Spinal cord (tissue), 10 donors: Measurements from ENCODE around the gene ULK3. TPM values are rescaled to one million over a fixed set of nuclear protein-coding genes. Genes with fewer than 3 reads are reported as not detected.

Experiments
- DNase-seq, 6 donors: peaks; one replicate each; pipeline versions ENCODE4 v3.0.0 to v3.0.0-alpha.2; 2013 to 2015; ENCODE audit warnings: low spot score in 6 of 6, low read depth in 4 of 6
- H3K27ac ChIP-seq: one replicate; pipeline ENCODE4 v1.5.1; 2013; ENCODE audit warnings: low read depth, low read length, control low read depth
- H3K27me3 ChIP-seq: one replicate; pipeline ENCODE4 v1.6.1; 2013; ENCODE audit warnings: low read length; ENCODE audit not compliant: control insufficient read depth, insufficient read depth
- H3K36me3 ChIP-seq: one replicate; pipeline ENCODE4 v1.6.1; 2013; ENCODE audit warnings: low read length; ENCODE audit not compliant: control insufficient read depth, insufficient read depth
- H3K4me1 ChIP-seq: one replicate; pipeline ENCODE4 v1.6.1; 2013; ENCODE audit warnings: low read length; ENCODE audit not compliant: control insufficient read depth, insufficient read depth
- H3K4me3 ChIP-seq: one replicate; pipeline ENCODE4 v1.5.1; 2013; ENCODE audit warnings: low read depth, low read length, control low read depth
- H3K9me3 ChIP-seq: one replicate; pipeline ENCODE4 v1.6.1; 2013; ENCODE audit warnings: low read length; ENCODE audit not compliant: control insufficient read depth, insufficient read depth
- WGBS: methylation state at CpG from one replicate; pipeline ENCODE4 v1.1.5; 2013; ENCODE audit warnings: missing lambda C conversion rate; ENCODE audit not compliant: insufficient coverage; 5-methylcytosine and 5-hydroxymethylcytosine counted together
- polyA plus RNA-seq, 2 donors: library from polyadenylated mRNA; unstranded; fragments of 120-200 nt; gene quantifications; one replicate each; pipeline ENCODE4 v1.2.1, GENCODE V29; 2013; ENCODE audit not compliant: insufficient read length in 2 of 2
- total RNA-seq, 2 donors: library from RNA; depleted of rRNA in 1 of 2; stranded (reverse); fragments of 120-200 nt in 1 of 2; fragments of >200 nt in 1 of 2; gene quantifications; one replicate each; pipeline versions ENCODE4 v1.2.3 to v1.2.4, GENCODE V29; 2013 to 2014
- donor health status: healthy.

ULK3 gene
- total and polyA plus RNA-seq, 4 donors: 35.8 to 88.9 (median 58.4) TPM

- no peaks in the 10 kb centered on the region for H3K4me1 ChIP-seq
- 89% methylated on average over 14 of the region's 18 CpGs for WGBS
- peaks cover 6% of the 10 kb centered on the region for H3K36me3 ChIP-seq
- no peak overlapping the region for H3K27ac ChIP-seq
- no peak for DNase-seq
- H3K9me3 ChIP-seq: no peaks in the 10 kb centered on the region
- no peaks in the 10 kb centered on the region for H3K27me3 ChIP-seq
- no peak overlapping the region for H3K4me3 ChIP-seq
Measured at GRCh38 chr15:74808078-74808839, 34.7 kb downstream of the ULK3 start.

GRCh38 chr15:74807282-74807681 is 35.7 kb downstream of the ULK3 start:
- no peaks in the 10 kb centered on the region for H3K27me3 ChIP-seq
- WGBS: 49% methylated on average over 5 of the region's 5 CpGs
- no peaks in the 10 kb centered on the region for H3K9me3 ChIP-seq
- H3K4me1 ChIP-seq: no peaks in the 10 kb centered on the region
- no peak overlapping the region for H3K27ac ChIP-seq
- no peak for DNase-seq
- no peak overlapping the region for H3K4me3 ChIP-seq
- H3K36me3 ChIP-seq: peaks cover 15% of the 10 kb centered on the region

- no peak for DNase-seq
- no peaks in the 10 kb centered on the region for H3K27me3 ChIP-seq
- H3K36me3 ChIP-seq: peaks cover 39% of the 10 kb centered on the region
- H3K9me3 ChIP-seq: no peaks in the 10 kb centered on the region
- 73% methylated on average over 4 of the region's 6 CpGs for WGBS
- H3K4me3 ChIP-seq: no peak overlapping the region
- H3K27ac ChIP-seq: no peak overlapping the region
- peaks cover 3% of the 10 kb centered on the region for H3K4me1 ChIP-seq
Measured at GRCh38 chr15:74804935-74805334, 38.0 kb downstream of the ULK3 start.

GRCh38 chr15:74802862-74803447 is 40.0 kb downstream of the ULK3 start:
- peaks cover 59% of the 10 kb centered on the region for H3K36me3 ChIP-seq
- H3K4me1 ChIP-seq: peaks cover 7% of the 10 kb centered on the region
- no peaks in the 10 kb centered on the region for H3K9me3 ChIP-seq
- DNase-seq: no peak
- no peak overlapping the region for H3K4me3 ChIP-seq
- H3K27me3 ChIP-seq: no peaks in the 10 kb centered on the region
- WGBS: 87% methylated on average over 22 of the region's 31 CpGs
- H3K27ac ChIP-seq: no peak overlapping the region

- no peak overlapping the region for H3K4me3 ChIP-seq
- WGBS: 96% methylated on average over 18 of the region's 20 CpGs
- no peak overlapping the region for H3K27ac ChIP-seq
- DNase-seq: no peak
- H3K4me1 ChIP-seq: peaks cover 7% of the 10 kb centered on the region
- H3K27me3 ChIP-seq: no peaks in the 10 kb centered on the region
- no peaks in the 10 kb centered on the region for H3K9me3 ChIP-seq
- H3K36me3 ChIP-seq: peaks cover 62% of the 10 kb centered on the region
Measured at GRCh38 chr15:74802290-74802689, 40.7 kb downstream of the ULK3 start.

GRCh38 chr15:74801311-74801997 is 41.5 kb downstream of the ULK3 start:
- WGBS: 94% methylated on average over 18 of the region's 18 CpGs
- Histone ChIP-seq H3K36me3 (peaks cover 63% of the 10 kb centered on the region), H3K27ac (no peak overlapping the region), H3K4me3 (no peak overlapping the region), H3K4me1 (peaks cover 7% of the 10 kb centered on the region), H3K9me3 (no peaks in the 10 kb centered on the region), H3K27me3 (no peaks in the 10 kb centered on the region)
- DNase-seq: no peak

GRCh38 chr15:74800559-74801094 is 42.3 kb downstream of the ULK3 start:
- H3K36me3 ChIP-seq: peaks cover 67% of the 10 kb centered on the region

GRCh38 chr15:74799856-74800558 is 42.9 kb downstream of the ULK3 start:
- H3K27ac ChIP-seq: no peak overlapping the region
- peaks cover 7% of the 10 kb centered on the region for H3K4me1 ChIP-seq
- 53% methylated on average over 16 of the region's 18 CpGs for WGBS
- peaks cover 68% of the 10 kb centered on the region for H3K36me3 ChIP-seq
- no peak overlapping the region for H3K4me3 ChIP-seq
- H3K9me3 ChIP-seq: no peaks in the 10 kb centered on the region
- peak in 1 of 6 donors; percentile 53 for DNase-seq
- H3K27me3 ChIP-seq: no peaks in the 10 kb centered on the region

More at GRCh38 chr15:74800559-74801094, 42.3 kb downstream of the ULK3 start:
- Histone ChIP-seq H3K4me1 (peaks cover 7% of the 10 kb centered on the region), H3K27me3 (no peaks in the 10 kb centered on the region), H3K27ac (no peak overlapping the region), H3K9me3 (no peaks in the 10 kb centered on the region), H3K4me3 (no peak overlapping the region)
- 86% methylated on average over 17 of the region's 20 CpGs for WGBS
- no peak for DNase-seq

- Histone ChIP-seq H3K4me3 (no peak overlapping the region), H3K36me3 (peaks cover 74% of the 10 kb centered on the region), H3K4me1 (peaks cover 7% of the 10 kb centered on the region), H3K27me3 (no peaks in the 10 kb centered on the region), H3K27ac (no peak overlapping the region), H3K9me3 (no peaks in the 10 kb centered on the region)
- 94% methylated on average over 13 of the region's 16 CpGs for WGBS
- DNase-seq: no peak
Measured at GRCh38 chr15:74799255-74799855, 43.6 kb downstream of the ULK3 start.
